ENCODE measurements around the gene PANK4.

DNA sequence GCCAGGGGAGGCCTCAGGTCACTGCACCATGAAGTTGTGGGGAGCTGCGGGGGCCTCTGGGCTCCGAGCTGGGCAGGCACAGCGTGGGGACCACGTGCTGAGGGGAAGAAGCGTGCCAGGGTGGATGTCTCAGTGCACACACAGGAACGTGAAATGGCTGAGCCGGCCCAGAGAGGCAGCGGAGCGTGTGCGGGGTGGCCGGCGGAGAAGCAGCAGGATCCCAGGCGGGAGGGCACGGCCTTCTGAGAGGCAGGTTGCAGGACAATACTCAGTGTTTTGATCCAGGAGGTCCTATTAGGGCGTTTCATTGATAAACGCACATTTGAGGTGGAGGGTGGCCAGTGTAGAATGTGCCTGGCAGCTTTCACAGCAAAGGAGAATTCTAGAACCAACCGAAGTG lies 42.7 kb upstream of the PANK4 start:
- TF ChIP-seq, protein P1, sequence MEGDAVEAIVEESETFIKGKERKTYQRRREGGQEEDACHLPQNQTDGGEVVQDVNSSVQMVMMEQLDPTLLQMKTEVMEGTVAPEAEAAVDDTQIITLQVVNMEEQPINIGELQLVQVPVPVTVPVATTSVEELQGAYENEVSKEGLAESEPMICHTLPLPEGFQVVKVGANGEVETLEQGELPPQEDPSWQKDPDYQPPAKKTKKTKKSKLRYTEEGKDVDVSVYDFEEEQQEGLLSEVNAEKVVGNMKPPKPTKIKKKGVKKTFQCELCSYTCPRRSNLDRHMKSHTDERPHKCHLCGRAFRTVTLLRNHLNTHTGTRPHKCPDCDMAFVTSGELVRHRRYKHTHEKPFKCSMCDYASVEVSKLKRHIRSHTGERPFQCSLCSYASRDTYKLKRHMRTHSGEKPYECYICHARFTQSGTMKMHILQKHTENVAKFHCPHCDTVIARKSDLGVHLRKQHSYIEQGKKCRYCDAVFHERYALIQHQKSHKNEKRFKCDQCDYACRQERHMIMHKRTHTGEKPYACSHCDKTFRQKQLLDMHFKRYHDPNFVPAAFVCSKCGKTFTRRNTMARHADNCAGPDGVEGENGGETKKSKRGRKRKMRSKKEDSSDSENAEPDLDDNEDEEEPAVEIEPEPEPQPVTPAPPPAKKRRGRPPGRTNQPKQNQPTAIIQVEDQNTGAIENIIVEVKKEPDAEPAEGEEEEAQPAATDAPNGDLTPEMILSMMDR (IDR thresholded peaks at IDR 0.05) = no peak
- TF ChIP-seq POLR2A (IDR thresholded peaks at IDR 0.05; ENCODE audit: low read depth) = no peak

Measured in esophagus muscularis mucosa (tissue), 3 donors.